Bronchus fibroblast of lung (primary cell): ENCODE results near the gene RNF217. TPM values are rescaled to one million over a fixed set of nuclear protein-coding genes. Genes with fewer than 3 reads are reported as not detected.

Experiments used
- total RNA-seq: library from RNA; depleted of rRNA; stranded (reverse); fragments of >200 nt; gene quantifications from 2 replicates; pipeline ENCODE4 v1.2.3, GENCODE V29; 2015

The RNF217 gene, protein sequence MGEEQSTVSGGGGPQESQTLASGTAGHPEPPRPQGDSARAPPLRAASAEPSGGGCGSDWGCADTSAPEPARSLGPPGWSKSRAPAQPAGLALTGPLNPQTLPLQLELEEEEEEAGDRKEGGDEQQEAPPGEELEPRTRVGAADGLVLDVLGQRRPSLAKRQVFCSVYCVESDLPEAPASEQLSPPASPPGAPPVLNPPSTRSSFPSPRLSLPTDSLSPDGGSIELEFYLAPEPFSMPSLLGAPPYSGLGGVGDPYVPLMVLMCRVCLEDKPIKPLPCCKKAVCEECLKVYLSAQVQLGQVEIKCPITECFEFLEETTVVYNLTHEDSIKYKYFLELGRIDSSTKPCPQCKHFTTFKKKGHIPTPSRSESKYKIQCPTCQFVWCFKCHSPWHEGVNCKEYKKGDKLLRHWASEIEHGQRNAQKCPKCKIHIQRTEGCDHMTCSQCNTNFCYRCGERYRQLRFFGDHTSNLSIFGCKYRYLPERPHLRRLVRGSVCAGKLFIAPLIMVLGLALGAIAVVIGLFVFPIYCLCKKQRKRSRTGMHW
- total RNA-seq, result 3.4 and 6.4 TPM in 2 replicates

DNA sequence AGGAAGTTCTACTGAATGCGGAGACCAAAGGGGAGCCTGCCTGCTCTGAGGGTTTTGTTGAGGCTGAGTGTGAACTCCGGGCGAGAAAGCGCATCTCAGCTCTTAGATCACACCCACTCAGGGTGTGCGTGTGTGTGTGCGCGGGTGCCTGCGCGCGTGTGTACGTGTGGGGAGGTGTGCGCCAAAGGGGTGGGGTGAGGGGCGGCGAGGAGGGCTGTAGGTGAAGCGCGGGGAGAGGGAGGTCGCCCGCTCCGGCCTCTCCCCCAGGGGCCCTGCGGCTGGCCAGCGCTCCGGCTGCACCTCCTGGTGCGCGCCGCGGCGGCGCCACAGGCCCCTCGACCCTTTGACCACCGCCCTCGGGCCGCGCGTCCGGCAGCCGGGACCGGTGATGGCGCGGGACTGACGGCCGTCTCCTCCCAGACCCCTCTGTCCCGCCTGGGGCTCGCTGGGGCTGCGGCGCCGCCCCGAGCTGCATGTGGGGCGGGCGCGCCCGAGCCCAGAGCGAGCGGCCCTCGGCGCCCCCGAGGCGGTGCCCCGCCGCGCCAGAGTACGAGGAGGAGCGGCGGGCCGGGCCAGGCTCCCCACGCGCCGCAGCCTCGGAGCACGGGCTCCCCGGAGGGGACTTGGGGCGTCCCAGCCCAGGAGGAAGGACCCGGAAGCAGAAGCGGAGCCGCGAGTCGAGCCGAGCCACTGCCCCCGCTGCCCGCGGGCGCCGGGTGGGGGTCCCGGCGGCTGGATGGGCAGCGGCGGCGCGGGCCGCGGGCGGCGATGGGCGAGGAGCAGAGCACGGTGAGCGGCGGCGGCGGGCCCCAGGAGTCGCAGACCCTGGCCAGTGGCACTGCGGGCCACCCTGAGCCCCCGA lies at the start of gene RNF217:
Gene RNF217, plus strand, starts transcription at position 661 of the 862 bp plus-strand sequence. Its CDS starts 108 bp downstream, at position 769.

Other genes starting within 250 kb of the RNF217 start
- gene TPD52L1, start 191.3 kb downstream of the RNF217 start, total RNA-seq, result 3.0 and 4.3 TPM in 2 replicates